Epidermal melanocyte (primary cell): ENCODE measurements around the gene MICU2.
A peak's percentile ranks its signal among the peaks of the same experiment; 100 is the strongest.

Source experiments
- DNase-seq: peaks from one replicate; pipeline ENCODE4 v3.0.0; 2011; ENCODE audit warnings: low spot score; ENCODE audit not compliant: insufficient read length

MICU2 gene

GRCh38 chr13:21486322-21486721 lies 117.6 kb downstream of the MICU2 start:
- DNase-seq, result no peak

GRCh38 chr13:21483748-21484147 lies 120.2 kb downstream of the MICU2 start:
- DNase-seq, result no peak

GRCh38 chr13:21481359-21481758 lies 122.6 kb downstream of the MICU2 start:
- no peak for DNase-seq

GRCh38 chr13:21478881-21479808 lies 124.8 kb downstream of the MICU2 start:
- peak; percentile 31 for DNase-seq

GRCh38 chr13:21476893-21477472 lies 127.0 kb downstream of the MICU2 start:
- peak; percentile 48 for DNase-seq

GRCh38 chr13:21475115-21475514 lies 128.9 kb downstream of the MICU2 start:
- no peak for DNase-seq

- no peak for DNase-seq
These were observed 133.2 kb downstream of the MICU2 start for GRCh38 chr13:21470785-21471184.

- no peak for DNase-seq
These were observed 137.4 kb downstream of the MICU2 start for GRCh38 chr13:21466527-21466926.

- DNase-seq, result no peak
These were observed 138.2 kb downstream of the MICU2 start for GRCh38 chr13:21465710-21466160.

- DNase-seq, result no peak
These were observed 140.5 kb downstream of the MICU2 start for GRCh38 chr13:21463424-21463823.

GRCh38 chr13:21461131-21461530 lies 142.8 kb downstream of the MICU2 start:
- DNase-seq, result no peak

GRCh38 chr13:21458813-21459701 lies 144.9 kb downstream of the MICU2 start, which contains the start of gene ZDHHC20:
TSS of gene ZDHHC20 (minus strand) at chr13:21459303. CDS start at chr13:21459171, 132 bp downstream.
- peak; percentile 75 for DNase-seq

GRCh38 chr13:21458451-21458812 lies 145.5 kb downstream of the MICU2 start:
- DNase-seq, result no peak

GRCh38 chr13:21453387-21454081 lies 150.4 kb downstream of the MICU2 start:
- no peak for DNase-seq

GRCh38 chr13:21450936-21451335 lies 153.0 kb downstream of the MICU2 start:
- DNase-seq, result no peak

GRCh38 chr13:21446656-21447055 lies 157.3 kb downstream of the MICU2 start:
- no peak for DNase-seq

GRCh38 chr13:21445759-21446158 lies 158.2 kb downstream of the MICU2 start:
- DNase-seq, result no peak

- no peak for DNase-seq
These were observed 160.8 kb downstream of the MICU2 start for GRCh38 chr13:21443171-21443570.
